CD4-positive, alpha-beta T cell treated with Interleukin-15 for 4 hours (primary cell): Measurements from ENCODE around the gene XRCC1.
A peak's percentile ranks its signal among the peaks of the same experiment; 100 is the strongest.
"Not testable (repeated sequence)": the region's sequence is repeated elsewhere in the genome, so short reads cannot be mapped to it uniquely, and the experiment has no call there.

Experiments
- DNase-seq: peaks from one replicate; pipeline ENCODE4 v3.0.0-alpha.2; 2020; ENCODE audit warnings: low spot score

The XRCC1 gene

GRCh38 chr19:43545981-43546380 is 29.3 kb downstream of the XRCC1 start:
- DNase-seq = no peak

DNA sequence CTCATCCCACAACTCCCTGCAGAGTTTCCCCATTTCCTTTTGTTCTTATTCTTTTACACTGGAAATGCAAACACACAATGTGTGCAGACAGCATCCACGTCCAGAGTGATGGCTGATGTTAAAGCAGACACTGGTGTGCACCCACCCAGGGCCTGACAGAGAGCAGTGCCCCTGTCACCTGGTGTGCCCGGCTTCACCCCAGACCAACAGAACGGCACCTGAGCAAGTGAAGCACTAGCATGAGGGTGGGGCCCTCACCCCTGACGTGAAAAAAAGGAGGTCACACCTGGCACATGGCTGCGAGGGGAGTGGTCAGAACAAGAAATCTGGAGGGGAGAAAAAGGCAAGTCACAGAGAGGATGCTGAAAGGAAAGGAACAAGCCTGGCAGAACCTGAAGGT is 30.1 kb downstream of the XRCC1 start:
- no peak for DNase-seq

DNA sequence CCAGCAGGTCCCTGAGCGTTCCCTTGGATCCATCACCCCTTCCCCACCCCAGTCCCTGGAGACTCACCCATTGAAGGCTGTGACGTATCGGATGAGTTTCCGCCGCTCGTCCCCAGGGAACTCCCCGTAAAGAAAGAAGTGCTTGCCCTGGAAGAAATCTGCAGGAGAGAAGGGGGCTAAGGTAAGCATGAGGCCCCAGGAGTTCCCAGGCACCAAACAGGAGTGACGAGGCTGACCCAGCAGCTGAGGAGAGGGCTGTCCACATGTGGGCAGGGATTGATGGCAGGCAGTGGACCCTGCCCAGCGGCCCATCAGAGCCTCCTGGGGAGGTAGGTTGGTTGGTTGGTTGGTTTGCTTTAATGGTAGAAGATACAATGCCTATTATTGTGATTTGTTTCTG is 31.2 kb downstream of the XRCC1 start:
- DNase-seq = no peak

GRCh38 chr19:43541920-43542650 is 33.2 kb downstream of the XRCC1 start:
- DNase-seq = no peak

- DNase-seq = no peak
Measured at GRCh38 chr19:43540381-43540780, 34.9 kb downstream of the XRCC1 start.

GRCh38 chr19:43538922-43539321 is 36.4 kb downstream of the XRCC1 start:
- no peak for DNase-seq

- DNase-seq = peak; percentile 24
Measured at GRCh38 chr19:43534816-43535761, 40.2 kb downstream of the XRCC1 start.

GRCh38 chr19:43534305-43534815 is 41.0 kb downstream of the XRCC1 start:
- no peak for DNase-seq

- peak; percentile 94 for DNase-seq
Measured at GRCh38 chr19:43533546-43534304, 41.6 kb downstream of the XRCC1 start.

- peak; percentile 84 for DNase-seq
Measured at GRCh38 chr19:43532962-43533545, 42.3 kb downstream of the XRCC1 start, which contains the start of gene ZNF575. ZNF575 (plus strand) TSS chr19:43533188; CDS start chr19:43534423, 1,235 bp downstream.

DNA sequence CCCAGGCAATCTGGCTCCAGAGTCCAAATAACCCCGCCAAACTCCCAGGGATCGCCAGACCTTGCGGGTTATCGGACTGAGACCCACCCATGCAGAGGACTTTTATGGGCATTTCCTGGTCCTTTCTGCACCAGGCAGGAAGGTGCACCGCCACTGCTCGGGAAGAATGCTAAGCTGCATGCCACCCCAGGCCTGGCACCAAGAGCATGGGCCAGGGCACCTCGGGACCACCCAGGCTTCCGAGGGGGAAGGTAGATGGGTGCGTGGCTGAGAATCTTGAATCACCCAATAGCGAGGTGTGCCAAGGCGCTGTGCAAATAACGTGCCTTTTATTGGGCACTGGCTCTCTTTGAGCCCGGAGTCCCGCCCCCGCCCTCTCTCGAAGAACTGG is 42.8 kb downstream of the XRCC1 start:
- DNase-seq = no peak

DNA sequence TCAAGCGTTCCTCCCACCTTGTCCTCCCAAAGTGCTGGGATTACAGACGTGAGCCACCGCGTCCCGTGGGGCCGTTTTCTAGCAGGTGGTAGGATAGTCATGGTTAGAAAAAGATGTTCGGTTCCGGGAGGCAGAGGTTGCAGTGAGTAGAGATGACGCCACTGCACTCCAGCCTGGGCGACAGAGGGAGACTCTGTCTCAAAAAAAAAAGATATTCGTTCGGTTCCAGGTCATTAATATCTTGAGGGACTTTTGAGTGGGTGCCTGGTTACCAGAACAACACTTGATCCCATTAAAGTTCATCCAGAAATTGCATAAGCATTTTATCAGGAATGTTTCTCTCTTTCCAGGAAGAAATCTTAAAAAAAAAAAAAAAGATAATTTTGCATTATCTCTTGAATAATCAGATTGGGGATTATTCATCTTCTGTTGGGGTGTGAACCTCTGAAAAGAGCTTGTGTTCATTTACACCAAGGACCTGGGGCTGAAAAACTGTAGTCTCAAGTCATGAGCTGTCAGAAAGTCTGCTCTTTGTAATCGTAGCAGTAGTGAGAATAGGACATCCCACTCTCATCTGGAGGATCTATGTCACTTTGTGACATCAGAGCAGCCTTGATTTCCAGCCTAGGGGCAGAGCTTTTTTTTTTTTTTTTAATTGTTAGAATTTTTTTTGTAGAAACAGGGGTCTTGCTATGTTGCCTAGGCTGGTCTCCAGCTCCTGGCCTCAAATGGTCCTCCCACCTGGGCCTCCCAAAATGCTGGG is 47.3 kb downstream of the XRCC1 start:
- no peak for DNase-seq

GRCh38 chr19:43526884-43527859 is 48.2 kb downstream of the XRCC1 start, which contains the start of gene ETHE1:
ETHE1 (minus strand) TSS chr19:43527201; CDS start chr19:43527177, 24 bp downstream.
- peak; percentile 69 for DNase-seq

- DNase-seq = no peak
Measured at GRCh38 chr19:43525836-43526771, 49.2 kb downstream of the XRCC1 start.

DNA sequence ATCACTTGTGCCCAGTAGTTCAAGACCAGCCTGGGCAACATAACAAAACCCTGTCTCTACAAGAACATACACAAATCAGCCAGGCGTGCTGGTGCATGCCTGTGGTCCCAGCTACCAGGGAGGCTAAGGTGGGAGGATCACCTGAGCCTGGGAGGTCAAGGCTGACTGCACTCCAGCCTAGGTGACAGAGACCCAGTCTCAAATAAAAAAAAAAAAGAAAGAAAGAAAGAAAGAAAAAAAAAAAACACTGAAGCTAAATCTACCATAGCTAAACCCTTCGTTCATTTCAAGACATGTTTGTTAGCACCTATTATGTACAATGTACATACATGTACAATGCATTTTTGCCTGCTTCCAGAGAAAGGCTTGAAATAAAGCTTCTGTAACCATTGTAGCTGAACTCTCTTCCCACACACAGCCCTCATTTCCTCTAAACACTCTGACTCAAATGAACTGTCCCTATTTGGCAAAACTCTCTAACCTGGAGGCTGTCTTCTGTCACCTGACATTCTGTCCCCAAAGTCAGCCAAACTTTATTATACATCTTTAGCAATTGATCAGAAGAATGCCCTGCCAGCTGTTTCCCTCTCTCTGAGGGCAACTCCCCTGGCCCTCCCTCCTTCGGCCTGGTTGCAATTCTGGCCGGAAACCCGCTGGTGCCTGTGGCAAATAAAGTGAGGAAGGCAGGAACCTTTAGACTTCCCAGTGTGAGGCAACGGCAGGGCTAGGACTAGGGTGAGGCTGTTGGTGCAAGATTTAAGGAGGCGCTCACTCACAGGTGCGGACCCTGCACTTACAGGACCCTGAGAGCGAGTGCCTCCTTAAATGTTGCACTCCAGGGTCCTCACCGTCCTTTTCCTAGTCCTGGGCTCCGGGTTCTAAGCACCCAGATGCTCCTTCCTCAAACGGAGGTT is 50.1 kb downstream of the XRCC1 start:
- DNase-seq = peak; percentile 45

GRCh38 chr19:43523696-43524095 is 51.6 kb downstream of the XRCC1 start:
- DNase-seq = not testable (repeated sequence)

DNA sequence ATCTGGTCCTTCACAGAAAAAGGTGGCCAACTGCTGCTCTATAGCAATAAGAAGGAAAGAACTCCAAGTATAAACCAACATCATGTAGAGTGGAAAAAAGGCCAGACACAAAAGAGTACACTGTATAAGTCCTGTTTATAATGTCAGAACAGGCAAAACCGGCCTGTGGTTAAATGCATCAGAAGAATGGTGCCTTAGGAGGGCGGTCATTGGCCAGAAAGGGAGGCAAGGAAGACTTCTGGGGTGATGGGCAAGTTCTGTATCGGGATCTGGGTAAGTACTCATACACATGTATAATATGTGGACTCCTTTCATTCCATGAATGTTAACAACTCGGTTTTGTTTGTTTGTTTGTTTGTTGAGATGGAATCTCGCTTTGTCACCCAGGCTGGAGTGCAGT is 52.4 kb downstream of the XRCC1 start:
- DNase-seq = no peak
